Hypothalamus (tissue), 51 donors: Measurements from ENCODE around the gene WNT11.
A peak's percentile ranks its signal among the peaks of the same experiment; 100 is the strongest.
"Not testable (repeated sequence)": the region's sequence is repeated elsewhere in the genome, so short reads cannot be mapped to it uniquely, and the experiment has no call there.

ENCODE experiments used
- DNase-seq, 51 donors: peaks; one replicate each; lab custom pipeline; 2025; lab: John Stamatoyannopoulos, UW

Gene WNT11

DNA sequence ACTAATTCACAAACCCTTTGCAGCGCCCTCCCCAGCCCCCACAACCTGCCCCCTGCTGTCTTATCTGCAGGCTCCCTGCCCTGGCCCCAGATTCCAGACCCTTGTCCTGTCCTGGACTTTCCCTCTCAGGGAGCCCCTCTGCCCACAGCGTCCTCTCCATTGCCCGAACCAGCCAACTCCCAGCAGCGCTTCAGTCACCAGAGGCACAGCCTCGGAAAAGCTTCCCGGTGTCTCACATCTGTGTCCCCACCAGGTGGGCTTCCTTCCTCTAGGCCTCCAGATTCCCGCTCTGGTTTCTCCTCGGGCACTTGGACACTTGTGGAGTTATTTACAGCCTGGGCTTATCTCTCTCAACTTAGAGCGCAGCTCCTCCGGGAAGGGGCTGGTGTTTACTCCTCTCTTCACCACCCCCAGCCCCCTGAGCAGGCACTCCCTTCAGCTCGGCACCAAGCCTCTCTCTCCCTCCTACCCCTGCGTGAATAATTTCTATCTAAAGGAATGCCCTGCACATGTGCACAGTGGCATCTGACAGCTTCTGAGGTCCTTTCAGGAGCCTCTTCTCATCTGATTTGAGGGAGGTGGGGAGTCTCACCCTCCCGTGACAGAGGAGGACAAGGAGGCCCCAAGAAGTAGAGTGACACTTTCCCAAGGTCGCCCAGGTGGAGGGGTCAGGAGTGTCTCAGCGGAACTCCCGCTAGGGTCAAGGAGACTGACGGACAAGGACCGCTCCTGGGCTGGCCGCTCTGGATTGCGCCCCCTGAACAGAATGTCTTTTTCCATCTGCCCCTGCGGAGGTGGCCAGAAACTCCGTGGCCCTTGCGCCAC is 838 bp downstream of the WNT11 start:
- no peak for DNase-seq

DNA sequence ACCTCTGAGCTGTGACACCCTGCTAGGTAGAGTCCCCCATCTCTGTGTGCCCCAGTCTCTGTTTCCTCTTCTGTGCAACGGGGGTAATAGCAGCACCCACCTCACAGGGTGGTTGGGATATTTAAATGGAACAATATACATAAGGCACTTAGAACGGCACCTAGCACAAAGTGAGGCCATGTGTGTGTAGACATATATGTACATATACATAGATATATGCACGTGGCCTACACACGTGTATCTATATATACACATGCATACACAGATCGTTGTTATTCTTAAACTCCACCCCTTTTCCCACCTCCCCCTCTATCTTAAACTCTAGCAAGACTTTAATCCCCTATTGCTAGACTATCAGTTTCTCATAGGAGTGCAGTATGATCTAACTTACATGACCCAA is 2.4 kb downstream of the WNT11 start:
- DNase-seq, result no peak

- no peak for DNase-seq
These were observed 3.0 kb downstream of the WNT11 start for GRCh38 chr11:76203131-76203925.

GRCh38 chr11:76201672-76202412 is 4.5 kb downstream of the WNT11 start:
- DNase-seq, result no peak

GRCh38 chr11:76201056-76201455 is 5.2 kb downstream of the WNT11 start:
- DNase-seq, result no peak

DNA sequence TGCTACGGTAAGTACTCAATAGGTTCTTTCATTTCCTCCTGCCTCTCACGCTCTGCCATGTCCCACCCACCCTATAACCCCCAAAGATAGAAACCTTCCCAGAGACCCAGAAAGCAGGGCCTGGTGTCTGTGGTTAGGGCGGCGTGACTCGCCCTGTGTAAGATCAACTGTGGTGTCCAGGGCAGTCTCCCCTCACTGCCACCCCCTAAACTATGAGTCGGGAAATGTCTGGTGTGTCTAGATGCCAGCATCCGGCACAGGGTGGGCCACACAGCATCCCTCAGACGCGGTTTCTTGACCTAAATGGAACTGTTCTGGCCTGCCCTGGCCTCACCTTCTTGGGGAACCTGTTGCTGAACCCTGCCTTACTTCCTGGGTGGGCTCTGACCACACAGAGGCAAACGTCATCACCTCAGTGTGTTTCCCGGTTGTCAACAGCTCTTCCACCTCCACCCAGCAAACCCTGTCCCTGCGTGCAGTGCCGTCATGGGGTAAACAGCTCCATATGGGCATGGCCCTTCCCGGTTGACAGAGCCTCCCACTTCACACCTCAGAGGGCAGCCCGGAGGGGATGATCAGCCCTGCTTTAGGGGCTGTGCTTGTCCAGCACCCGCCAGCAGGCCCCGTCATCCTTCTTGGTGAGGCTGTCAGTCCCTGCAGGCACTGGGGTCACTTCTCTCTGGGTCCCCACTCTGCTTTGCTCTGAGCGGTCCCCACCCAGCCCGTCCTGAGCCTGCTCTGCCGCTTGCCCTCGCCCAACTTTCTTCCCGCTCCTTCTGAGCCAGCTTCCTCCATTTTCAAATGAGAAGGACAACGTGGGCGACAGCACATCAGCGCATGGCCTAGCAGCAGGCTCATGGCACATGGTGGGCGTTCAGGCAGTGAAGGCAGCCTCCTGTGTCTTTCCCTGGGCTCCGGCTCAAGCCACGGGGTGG is 6.0 kb downstream of the WNT11 start:
- DNase-seq, result no peak

DNA sequence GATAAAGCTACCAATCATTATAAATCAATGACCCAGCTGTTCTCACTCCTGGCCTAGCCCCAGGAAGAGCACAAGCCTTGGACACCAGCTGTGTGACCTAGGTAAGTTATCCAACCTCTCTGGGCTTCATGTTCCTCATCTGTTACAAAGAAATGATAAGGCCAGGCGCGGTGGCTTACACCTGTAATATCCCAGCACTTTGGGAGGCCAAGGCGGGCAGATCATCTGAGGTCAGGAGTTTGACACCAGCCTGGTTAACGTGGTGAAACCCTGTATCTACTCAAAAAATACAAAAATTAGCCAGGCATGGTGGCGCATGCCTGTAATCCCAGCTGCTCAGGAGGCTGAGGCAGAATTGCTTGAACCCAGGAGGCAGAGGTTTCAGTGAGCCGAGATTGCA is 7.6 kb downstream of the WNT11 start:
- DNase-seq, result not testable (repeated sequence)

- DNase-seq, result no peak
These were observed 8.2 kb downstream of the WNT11 start for GRCh38 chr11:76197941-76198640.

DNA sequence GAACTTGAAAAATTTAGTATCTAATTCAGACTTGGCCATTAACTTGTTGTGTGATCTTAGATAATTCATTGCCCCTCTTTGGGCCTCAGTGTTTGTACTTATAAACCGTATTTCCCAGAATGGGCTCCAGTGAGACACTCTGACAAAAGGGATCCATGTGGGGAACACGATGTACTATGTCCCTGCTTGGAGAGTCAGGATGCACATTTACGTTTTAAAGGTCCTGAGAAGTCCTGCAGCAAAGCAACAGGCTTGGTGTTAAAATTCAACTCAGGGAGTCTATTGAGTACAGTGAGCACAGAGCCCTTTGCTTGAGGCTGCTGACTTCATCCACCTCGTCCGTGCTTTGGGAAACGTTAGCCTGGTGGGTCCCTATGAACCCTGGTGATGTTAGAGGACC is 9.0 kb downstream of the WNT11 start:
- DNase-seq, result no peak

DNA sequence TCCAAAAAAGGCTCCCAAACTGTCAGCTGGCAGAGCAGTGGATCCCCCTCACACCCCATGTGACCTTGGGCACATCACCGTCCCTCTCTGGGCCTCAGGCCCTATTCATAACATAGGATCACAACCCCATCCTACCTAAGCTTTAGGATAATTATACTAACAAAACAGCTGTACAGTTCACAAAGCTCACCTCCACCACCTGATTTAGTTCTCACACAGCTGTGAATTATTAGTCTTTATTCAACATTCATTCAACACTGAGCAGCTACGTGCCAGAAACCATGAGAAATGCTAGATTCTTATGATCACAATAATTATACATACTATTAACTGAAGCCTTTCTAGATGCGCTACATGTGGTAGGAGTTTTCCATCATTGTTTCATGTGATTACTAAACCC is 9.5 kb downstream of the WNT11 start:
- DNase-seq, result no peak

DNA sequence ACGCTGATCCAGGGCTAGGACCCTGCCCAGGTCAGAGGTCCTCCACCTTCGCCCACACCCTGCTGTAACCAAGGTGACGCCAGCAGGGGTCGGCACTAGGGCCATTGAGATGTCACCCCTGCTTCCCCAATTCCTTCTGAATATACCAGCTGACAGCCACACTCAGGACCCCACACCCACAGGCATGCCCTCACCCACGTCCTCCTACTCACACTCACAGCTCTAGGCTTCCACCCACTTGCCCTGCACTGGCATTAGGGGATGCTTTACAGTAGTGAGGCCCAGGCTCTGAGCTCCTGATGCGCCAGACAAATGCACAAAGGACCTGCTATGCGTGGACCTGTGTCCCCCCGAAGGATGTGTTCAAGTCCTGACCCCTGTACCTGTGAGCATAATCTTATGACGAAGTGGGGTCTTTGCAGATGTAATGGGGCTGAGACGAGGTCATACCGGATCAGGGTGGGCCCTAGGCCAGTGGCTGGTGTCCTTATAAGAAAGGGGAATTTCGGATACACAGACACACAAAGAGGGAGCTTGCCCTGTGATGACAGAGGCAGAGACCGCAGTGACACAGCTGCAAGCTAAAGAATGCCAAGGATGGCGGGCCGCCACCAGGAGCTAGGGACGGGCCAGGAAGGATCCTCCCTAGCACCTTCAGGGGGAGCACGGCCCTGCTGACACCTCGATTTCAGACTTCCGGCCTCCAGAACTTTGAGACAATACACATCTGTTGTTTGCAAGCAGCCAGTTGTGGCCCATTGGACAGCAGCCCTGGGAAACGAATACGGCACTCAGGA is 11.2 kb downstream of the WNT11 start:
- DNase-seq, result no peak

GRCh38 chr11:76193219-76193618 is 13.1 kb downstream of the WNT11 start:
- DNase-seq, result no peak

- no peak for DNase-seq
These were observed 15.9 kb downstream of the WNT11 start for GRCh38 chr11:76190376-76190775.

GRCh38 chr11:76189682-76190081 is 16.6 kb downstream of the WNT11 start:
- no peak for DNase-seq

DNA sequence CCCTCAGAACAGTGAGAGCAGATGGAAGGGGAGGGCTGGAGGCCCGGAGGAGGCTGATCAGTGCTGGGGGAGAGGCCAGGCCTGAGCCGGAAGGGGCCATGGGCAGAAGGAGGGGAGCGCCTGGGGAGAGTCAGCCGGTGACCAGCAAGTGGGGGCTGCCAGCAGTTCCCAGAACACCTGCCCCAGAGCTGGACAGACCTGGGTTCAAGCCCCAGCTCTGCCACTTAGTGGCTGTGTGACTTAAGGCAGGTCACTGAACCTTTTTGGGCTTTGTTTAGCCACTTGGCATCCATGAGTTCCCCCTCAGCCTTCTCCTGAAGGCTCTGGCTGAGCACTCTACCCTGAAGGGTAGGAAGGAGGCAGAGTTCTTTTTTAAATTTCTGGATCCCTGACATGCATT is 17.4 kb downstream of the WNT11 start:
- DNase-seq, result no peak

DNA sequence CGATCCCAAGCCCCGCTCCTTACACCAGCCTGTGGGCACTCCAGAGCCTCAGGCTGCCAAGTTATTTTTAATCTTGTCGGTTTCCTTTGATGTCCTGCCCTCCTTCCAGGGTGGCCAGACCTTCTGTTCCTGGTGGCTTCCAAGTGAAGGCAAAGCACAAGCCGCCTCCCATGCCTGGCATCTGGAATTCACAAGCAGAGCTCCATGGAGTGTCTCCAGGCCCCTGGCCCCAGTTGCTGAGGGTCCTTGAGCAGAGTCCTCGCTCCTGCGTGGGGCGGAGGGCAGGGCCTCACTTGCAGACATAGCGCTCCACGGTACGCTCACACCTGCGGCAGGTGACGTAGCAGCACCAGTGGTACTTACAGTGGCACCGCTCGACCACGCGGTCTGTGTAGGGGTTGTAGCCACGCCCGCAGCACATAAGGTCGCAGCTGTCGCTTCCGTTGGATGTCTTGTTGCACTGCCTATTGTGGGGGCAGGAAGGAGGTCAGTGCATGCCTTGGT is 19.5 kb downstream of the WNT11 start:
- DNase-seq, result no peak

DNA sequence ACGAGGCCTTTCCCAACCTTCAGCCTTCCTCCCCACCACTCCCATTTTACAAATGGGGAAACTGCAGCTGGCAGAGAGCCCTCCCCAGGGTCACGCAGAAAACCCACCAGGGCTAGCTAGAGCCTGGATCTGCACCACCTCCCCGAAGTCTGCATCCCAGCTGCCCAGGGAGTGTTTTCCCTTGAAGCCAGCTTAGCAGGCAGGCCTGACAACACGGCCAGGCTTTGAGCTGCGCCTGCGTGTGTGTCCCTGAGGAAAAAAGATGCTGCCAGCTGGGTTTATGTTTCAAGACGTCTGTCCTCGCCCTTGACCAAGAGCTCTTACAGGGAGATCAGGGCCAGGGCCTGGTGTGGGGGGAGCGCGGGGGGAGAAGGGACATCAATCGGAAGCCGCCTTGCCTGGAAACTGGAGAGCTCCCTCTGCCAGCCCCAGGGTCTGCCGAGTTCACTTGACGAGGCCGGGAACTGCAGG is 20.3 kb downstream of the WNT11 start:
- peak in 6 of 51 donors; percentile 7 to 30 (median 16) for DNase-seq

- DNase-seq, result no peak
These were observed 20.8 kb downstream of the WNT11 start for GRCh38 chr11:76185511-76185910.
